Nephron progenitor cell (in vitro differentiated cells): ENCODE measurements around the gene ARHGEF7.

ENCODE experiments used
- DNase-seq: peaks from one replicate; pipeline ENCODE4 v3.0.0; 2021
- H3K27ac Mint-ChIP-seq: 2 replicates; pipeline ENCODE4 v1.8.0; 2021; ENCODE audit warnings: mild to moderate bottlenecking, moderate library complexity, mixed read lengths
- H3K27me3 Mint-ChIP-seq: 2 replicates; pipeline ENCODE4 v1.8.0; 2021; ENCODE audit warnings: mild to moderate bottlenecking, low read depth, mixed read lengths; ENCODE audit not compliant: poor library complexity
- H3K36me3 Mint-ChIP-seq: 2 replicates; pipeline ENCODE4 v1.8.0; 2021; ENCODE audit warnings: low read depth, mixed read lengths
- H3K4me1 Mint-ChIP-seq: 2 replicates; pipeline ENCODE4 v1.8.0; 2021; ENCODE audit warnings: mixed read lengths
- H3K4me3 Mint-ChIP-seq: 2 replicates; pipeline ENCODE4 v1.8.0; 2021; ENCODE audit warnings: mild to moderate bottlenecking, moderate library complexity, mixed read lengths
- H3K9me3 Mint-ChIP-seq: 2 replicates; pipeline ENCODE4 v1.8.0; 2021; ENCODE audit warnings: mild to moderate bottlenecking, moderate library complexity, mixed read lengths
- TF ChIP-seq, protein P1 (sequence below): fragments of 200-600 bp; sonication (generic); IDR thresholded peaks from 2 replicates; pipeline ENCODE4 v1.5.0; 2021; ENCODE audit warnings: antibody characterized with exemption

ARHGEF7 gene

GRCh38 chr13:111090169-111090568 is 24.9 kb upstream of the ARHGEF7 start:
- Mint-ChIP-seq H3K4me1 (peaks cover 24% of the 10 kb centered on the region), H3K27ac (no peak overlapping the region), H3K9me3 (no peaks in the 10 kb centered on the region), H3K36me3 (no peaks in the 10 kb centered on the region), H3K27me3 (peaks cover 20% of the 10 kb centered on the region), H3K4me3 (no peak overlapping the region)
- DNase-seq: no peak
- TF ChIP-seq, protein P1, sequence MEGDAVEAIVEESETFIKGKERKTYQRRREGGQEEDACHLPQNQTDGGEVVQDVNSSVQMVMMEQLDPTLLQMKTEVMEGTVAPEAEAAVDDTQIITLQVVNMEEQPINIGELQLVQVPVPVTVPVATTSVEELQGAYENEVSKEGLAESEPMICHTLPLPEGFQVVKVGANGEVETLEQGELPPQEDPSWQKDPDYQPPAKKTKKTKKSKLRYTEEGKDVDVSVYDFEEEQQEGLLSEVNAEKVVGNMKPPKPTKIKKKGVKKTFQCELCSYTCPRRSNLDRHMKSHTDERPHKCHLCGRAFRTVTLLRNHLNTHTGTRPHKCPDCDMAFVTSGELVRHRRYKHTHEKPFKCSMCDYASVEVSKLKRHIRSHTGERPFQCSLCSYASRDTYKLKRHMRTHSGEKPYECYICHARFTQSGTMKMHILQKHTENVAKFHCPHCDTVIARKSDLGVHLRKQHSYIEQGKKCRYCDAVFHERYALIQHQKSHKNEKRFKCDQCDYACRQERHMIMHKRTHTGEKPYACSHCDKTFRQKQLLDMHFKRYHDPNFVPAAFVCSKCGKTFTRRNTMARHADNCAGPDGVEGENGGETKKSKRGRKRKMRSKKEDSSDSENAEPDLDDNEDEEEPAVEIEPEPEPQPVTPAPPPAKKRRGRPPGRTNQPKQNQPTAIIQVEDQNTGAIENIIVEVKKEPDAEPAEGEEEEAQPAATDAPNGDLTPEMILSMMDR: no peak

- Mint-ChIP-seq H3K27me3 (peaks cover 20% of the 10 kb centered on the region), H3K9me3 (no peaks in the 10 kb centered on the region), H3K4me1 (peaks cover 48% of the 10 kb centered on the region), H3K4me3 (no peak overlapping the region), H3K27ac (no peak overlapping the region), H3K36me3 (no peaks in the 10 kb centered on the region)
- TF ChIP-seq, protein P1: no peak
- no peak for DNase-seq
These were observed 22.4 kb upstream of the ARHGEF7 start for GRCh38 chr13:111092685-111093084.

DNA sequence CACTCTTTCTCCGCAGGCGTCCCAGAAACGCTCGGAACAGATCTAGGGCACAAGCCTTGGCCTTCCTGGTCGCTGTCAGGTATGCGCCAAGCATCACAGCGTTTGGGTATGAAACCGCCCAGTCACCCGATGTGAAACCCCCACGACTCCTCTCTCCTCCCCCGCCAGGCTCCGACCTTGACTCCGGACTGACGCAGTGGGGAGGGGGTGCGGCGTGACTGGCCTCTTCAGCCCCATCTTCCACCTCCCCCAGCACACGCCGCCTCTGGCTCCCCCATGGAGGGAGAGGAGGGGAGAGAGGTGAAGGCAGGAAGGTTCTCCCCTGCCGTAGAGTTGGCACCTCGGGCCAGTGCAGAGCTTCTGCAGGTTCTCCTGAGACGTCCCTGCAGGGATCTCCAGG is 22.0 kb upstream of the ARHGEF7 start:
- Mint-ChIP-seq H3K36me3 (no peaks in the 10 kb centered on the region), H3K4me1 (peaks cover 52% of the 10 kb centered on the region), H3K27ac (no peak overlapping the region), H3K4me3 (no peak overlapping the region), H3K9me3 (no peaks in the 10 kb centered on the region), H3K27me3 (peaks cover 20% of the 10 kb centered on the region)
- DNase-seq: no peak
- TF ChIP-seq, protein P1: no peak

DNA sequence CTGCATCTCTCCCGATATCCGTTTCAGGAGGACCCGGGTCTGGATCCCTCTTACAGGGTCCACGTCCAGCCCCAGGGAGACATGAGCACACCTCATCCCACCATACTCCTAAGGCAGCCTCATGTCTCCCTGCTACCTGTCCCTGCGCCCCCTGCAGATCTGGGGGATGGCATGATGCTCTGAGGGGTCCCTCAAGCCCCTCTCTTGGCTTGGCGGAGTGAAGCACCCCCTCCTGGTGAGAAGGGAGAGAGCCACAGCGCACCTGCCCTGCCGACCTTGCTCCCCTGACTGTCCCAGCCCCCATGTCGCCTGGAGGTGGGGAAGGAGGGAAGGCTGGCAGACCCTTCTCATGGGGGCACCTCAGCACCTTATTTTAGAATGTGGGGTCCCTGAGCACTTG is 21.5 kb upstream of the ARHGEF7 start:
- DNase-seq: no peak
- Mint-ChIP-seq H3K9me3 (no peaks in the 10 kb centered on the region), H3K36me3 (no peaks in the 10 kb centered on the region), H3K4me3 (no peak overlapping the region), H3K4me1 (peaks cover 56% of the 10 kb centered on the region), H3K27ac (no peak overlapping the region), H3K27me3 (peaks cover 20% of the 10 kb centered on the region)
- TF ChIP-seq, protein P1: no peak

- peaks cover 66% of the 10 kb centered on the region for H3K4me1 Mint-ChIP-seq
- H3K27me3 Mint-ChIP-seq: peaks cover 16% of the 10 kb centered on the region
- no peak for DNase-seq
- H3K4me3 Mint-ChIP-seq: peak overlapping the region; percentile 55
- H3K27ac Mint-ChIP-seq: peak overlapping the region; percentile 98
- no peaks in the 10 kb centered on the region for H3K36me3 Mint-ChIP-seq
- peaks cover 5% of the 10 kb centered on the region for H3K9me3 Mint-ChIP-seq
- TF ChIP-seq, protein P1: no peak
These were observed 19.9 kb upstream of the ARHGEF7 start for GRCh38 chr13:111095031-111095840.
